Measurements from ENCODE around the gene CDC27. TPM values are rescaled to one million over a fixed set of nuclear protein-coding genes. Genes with fewer than 3 reads are reported as not detected.

Gene CDC27
- total and polyA plus RNA-seq, 2 of the 4 experiments (the other 2 are of a cell fraction) = 47.7 to 190 TPM

DNA sequence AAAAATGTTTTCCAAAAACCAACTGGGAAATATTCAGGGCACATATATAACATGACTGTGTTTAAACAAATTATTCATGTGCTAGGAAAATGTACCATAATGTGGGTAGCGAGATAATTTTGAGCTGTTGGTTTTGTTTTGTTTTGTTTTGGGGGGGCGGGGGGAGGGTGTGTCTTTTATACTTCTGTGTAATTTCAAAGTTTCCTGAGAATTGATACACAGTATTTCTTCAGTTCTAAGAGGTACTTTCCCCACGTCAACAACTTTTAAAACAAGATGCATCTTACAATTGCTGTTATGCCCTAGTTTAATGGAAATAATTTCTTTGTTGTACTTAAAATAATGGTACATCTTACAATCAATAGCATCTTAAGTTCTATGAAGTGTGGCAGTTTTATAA lies 110.3 kb downstream of the CDC27 start:
- dilution Hi-C loops (cut with HindIII; ENCODE audit: low sequenced_read_pairs, unreplicated experiment) = no loop called here
- CTCF ChIA-PET = no interaction called here

More for the DNA sequence above, 110.3 kb downstream of the CDC27 start:
- Histone ChIP-seq H3K23ac (ENCODE audit: low read depth, low read length) (no peak overlapping the region), H2BK120ac (ENCODE audit: low read depth, low read length) (no peak overlapping the region), H3K9me3 (ENCODE audit: control insufficient read depth, insufficient read depth, low read length) (no peaks in the 10 kb centered on the region), H3K79me1 (ENCODE audit: low read depth in 1 of 2, low read length in 2 of 2) (peaks cover 13 to 37% of the 10 kb centered on the region in 2 experiments), H3K9ac (ENCODE audit: low read depth, low read length) (no peak overlapping the region), H2BK5ac (ENCODE audit: low read depth, low read length, poor library complexity, severe bottlenecking) (no peak overlapping the region), H4K5ac (ENCODE audit: low read depth, low read length) (no peak overlapping the region), H3K27me3 (ENCODE audit: control insufficient read depth, insufficient read depth, low read length) (no peaks in the 10 kb centered on the region), H2BK15ac (ENCODE audit: low read depth, low read length) (no peak overlapping the region), H2AK5ac (ENCODE audit: low read depth, low read length) (no peak overlapping the region), H4K20me1 (ENCODE audit: insufficient read depth, low read length) (no peaks in the 10 kb centered on the region), H4K91ac (ENCODE audit: insufficient read depth, low read depth, low read length) (no peak overlapping the region), H3K14ac (replicated peaks; ENCODE audit: low read depth, low read length) (no peak overlapping the region), H3K4me3 (ENCODE audit: insufficient read depth, low read depth, low read length) (no peak overlapping the region), H3K27ac (ENCODE audit: insufficient read depth, low read length) (no peak overlapping the region), H2AFZ (replicated peaks; ENCODE audit: low read length, poor library complexity) (no peak overlapping the region), H2BK20ac (ENCODE audit: low read depth, low read length) (no peak overlapping the region), H3K36me3 (ENCODE audit: control insufficient read depth, insufficient read depth, low read length) (0 out of 2 replicates have a peak, but pooled peaks cover 1% of the 10 kb centered on the region), H3K56ac (ENCODE audit: extremely low read depth, insufficient read depth, low read length) (no peak overlapping the region), H4K8ac (ENCODE audit: low read depth in 2 of 2, low read length in 2 of 2) (no peak overlapping the region), H3K4me2 (ENCODE audit: low read depth, low read length) (no peak overlapping the region), H2AK9ac (replicated peaks; ENCODE audit: low read depth, low read length, poor library complexity) (no peak overlapping the region), H3K18ac (ENCODE audit: low read depth, low read length) (no peak overlapping the region), H3K4me1 (ENCODE audit: control insufficient read depth, insufficient read depth, low read length) (peaks cover 3% of the 10 kb centered on the region), H3K9me1 (ENCODE audit: insufficient read depth, low read length) (peaks cover 8% of the 10 kb centered on the region; the same call in 1 of the 2 replicates), H3K4ac (ENCODE audit: low read depth, low read length) (no peak overlapping the region)
- ATAC-seq (ENCODE audit: low read depth) (no peak), DNase-seq (no peak)
- intact Hi-C loops (cut with micrococcal nuclease) (no loop called here), in situ Hi-C loops (cut with MboI; ENCODE audit: low sequenced_read_pairs) (no loop called here)
- BruUV-seq (replicated peaks) = no TSS peak
- POLR2A ChIA-PET (ENCODE audit: unreplicated experiment) = no interaction called here
- no CpG with 5 or more reads among the region's 3 CpGs for WGBS, 2 experiments (ENCODE audit: extremely low coverage in 2 of 2, insufficient read length in 1 of 2)
- no peak for TF ChIP-seq BHLHE40 (IDR thresholded peaks at IDR 0.05; ENCODE audit: low read depth, low read length)
- TF ChIP-seq RCOR1 (IDR thresholded peaks at IDR 0.05; ENCODE audit: insufficient replicate concordance, low read length) = no peak
- no peak for TF ChIP-seq POLR2A (IDR thresholded peaks at IDR 0.05; ENCODE audit: low read depth, low read length)
- TF ChIP-seq RAD21 (IDR thresholded peaks at IDR 0.05; ENCODE audit: low read length) = no peak
- no peak for TF ChIP-seq SMC3 (IDR thresholded peaks at IDR 0.05; ENCODE audit: low read depth, low read length)
- TF ChIP-seq MAZ (IDR thresholded peaks at IDR 0.05; ENCODE audit: borderline replicate concordance, low read depth, low read length) = no peak
